Measurements from ENCODE around the gene CST8.
"Not testable (repeated sequence)": the region's sequence is repeated elsewhere in the genome, so short reads cannot be mapped to it uniquely, and the experiment has no call there.

CST8 gene

GRCh38 chr20:23459461-23460150 lies 31.3 kb upstream of the CST8 start:
- no peak for DNase-seq (ENCODE audit: extremely low read depth, insufficient read length)
- Histone ChIP-seq H3K27me3 (replicated peaks; ENCODE audit: control insufficient read depth, insufficient read depth, low read length) (no peaks in the 10 kb centered on the region), H3K4me3 (replicated peaks; ENCODE audit: low read depth, low read length) (no peak overlapping the region), H3K36me3 (ENCODE audit: control insufficient read depth, insufficient read depth, low read length) (no peaks in the 10 kb centered on the region)
- TF ChIP-seq CTCF (IDR thresholded peaks at IDR 0.05; ENCODE audit: insufficient read depth, low read length, poor library complexity, severe bottlenecking): no peak

DNA sequence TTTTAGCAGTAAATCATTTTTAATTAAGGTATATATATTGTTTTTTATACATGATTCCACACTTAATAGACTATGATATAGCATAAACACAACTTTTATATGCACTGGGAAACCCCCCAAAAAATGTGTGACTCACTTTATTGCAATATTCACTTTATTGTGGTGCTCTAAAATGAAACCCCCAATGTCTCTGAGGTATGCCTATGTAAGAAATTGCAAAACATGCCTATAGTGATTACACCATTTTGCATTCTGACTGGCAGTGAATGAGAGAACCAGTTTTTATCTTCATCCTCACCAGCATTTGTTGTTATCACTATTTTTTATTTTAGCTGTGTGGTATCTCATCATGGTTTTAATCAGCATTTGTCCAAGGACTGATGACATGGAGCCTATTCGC lies 29.7 kb upstream of the CST8 start:
- TF ChIP-seq CTCF (IDR thresholded peaks at IDR 0.05; ENCODE audit: insufficient read depth, low read length, poor library complexity, severe bottlenecking): no peak

DNA sequence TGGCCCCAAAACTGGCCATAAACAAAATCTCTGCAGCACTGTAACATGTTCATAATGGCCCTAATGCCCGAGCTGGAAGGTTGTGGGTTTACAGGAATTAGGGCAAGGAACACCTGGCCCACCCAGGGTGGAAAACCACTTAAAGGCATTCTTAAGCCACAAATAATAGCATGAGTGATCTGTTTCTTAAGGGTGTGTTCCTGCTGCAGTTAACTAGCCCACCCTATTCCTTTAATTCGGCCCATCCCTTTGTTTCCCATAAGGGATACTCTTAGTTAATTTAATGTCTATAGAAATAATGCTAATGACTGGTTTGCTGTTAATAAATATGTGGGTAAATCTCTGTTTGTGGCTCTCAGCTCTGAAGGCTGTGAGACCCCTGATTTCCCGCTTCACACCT lies 24.0 kb upstream of the CST8 start:
- not testable (repeated sequence) for H3K27me3 ChIP-seq (replicated peaks; ENCODE audit: control insufficient read depth, insufficient read depth, low read length); H3K4me3 ChIP-seq (replicated peaks; ENCODE audit: low read depth, low read length); H3K36me3 ChIP-seq (ENCODE audit: control insufficient read depth, insufficient read depth, low read length); DNase-seq (ENCODE audit: extremely low read depth, insufficient read length)

More for the DNA sequence above, 29.7 kb upstream of the CST8 start:
- no peaks in the 10 kb centered on the region for H3K36me3 ChIP-seq (ENCODE audit: control insufficient read depth, insufficient read depth, low read length)
- DNase-seq (ENCODE audit: extremely low read depth, insufficient read length): no peak
- H3K4me3 ChIP-seq (replicated peaks; ENCODE audit: low read depth, low read length): no peak overlapping the region
- H3K27me3 ChIP-seq (replicated peaks; ENCODE audit: control insufficient read depth, insufficient read depth, low read length): no peaks in the 10 kb centered on the region

- not testable (repeated sequence) for H3K36me3 ChIP-seq (ENCODE audit: control insufficient read depth, insufficient read depth, low read length); DNase-seq (ENCODE audit: extremely low read depth, insufficient read length); H3K4me3 ChIP-seq (replicated peaks; ENCODE audit: low read depth, low read length); H3K27me3 ChIP-seq (replicated peaks; ENCODE audit: control insufficient read depth, insufficient read depth, low read length)
Observed at GRCh38 chr20:23472306-23472705, 18.6 kb upstream of the CST8 start.

DNA sequence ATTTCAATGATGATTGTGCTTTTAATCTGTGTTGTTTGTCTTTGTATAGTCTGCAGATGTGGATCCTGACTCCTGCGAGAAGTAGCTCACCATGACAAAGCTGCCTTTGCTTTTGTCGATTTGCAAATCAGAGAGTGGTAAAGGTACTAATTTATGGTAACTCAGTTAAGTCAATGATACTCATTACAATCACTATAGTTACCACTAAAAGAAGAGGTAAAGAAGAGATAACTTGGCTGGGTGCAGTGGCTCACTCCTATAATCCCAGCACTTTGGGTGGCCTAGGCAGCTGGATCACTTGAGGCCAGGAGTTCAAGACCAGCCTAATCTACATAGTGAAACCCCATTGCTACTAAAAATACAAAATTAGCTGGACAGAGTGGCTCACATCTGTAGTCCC lies 17.6 kb upstream of the CST8 start:
- not testable (repeated sequence) for H3K4me3 ChIP-seq (replicated peaks; ENCODE audit: low read depth, low read length); H3K36me3 ChIP-seq (ENCODE audit: control insufficient read depth, insufficient read depth, low read length); DNase-seq (ENCODE audit: extremely low read depth, insufficient read length); H3K27me3 ChIP-seq (replicated peaks; ENCODE audit: control insufficient read depth, insufficient read depth, low read length)

DNA sequence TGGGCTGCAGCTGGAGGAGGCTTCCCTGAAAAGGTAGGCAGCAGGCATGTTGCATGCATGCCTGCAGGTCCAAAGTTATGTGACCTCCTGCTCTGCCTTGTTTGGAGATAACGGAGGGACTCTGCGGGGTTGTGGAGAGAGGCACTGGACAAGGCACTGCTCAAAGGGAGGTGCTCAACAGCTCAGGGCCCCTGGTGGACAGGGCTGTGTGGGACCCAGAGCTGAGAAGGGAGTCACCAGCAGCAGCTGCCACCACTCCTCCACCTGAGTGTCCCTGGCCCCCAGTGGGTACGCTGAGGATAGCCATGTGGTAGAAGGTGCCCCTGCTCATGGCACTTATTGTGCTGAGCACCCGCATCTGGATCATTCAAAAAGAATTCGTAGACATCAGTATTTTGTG lies 15.5 kb upstream of the CST8 start:
- Histone ChIP-seq H3K27me3 (replicated peaks; ENCODE audit: control insufficient read depth, insufficient read depth, low read length) (no peaks in the 10 kb centered on the region), H3K4me3 (replicated peaks; ENCODE audit: low read depth, low read length) (no peak overlapping the region), H3K36me3 (ENCODE audit: control insufficient read depth, insufficient read depth, low read length) (no peaks in the 10 kb centered on the region)
- no peak for DNase-seq (ENCODE audit: extremely low read depth, insufficient read length)
- no peak for TF ChIP-seq CTCF (IDR thresholded peaks at IDR 0.05; ENCODE audit: insufficient read depth, low read length, poor library complexity, severe bottlenecking)

- Histone ChIP-seq H3K4me3 (replicated peaks; ENCODE audit: low read depth, low read length) (no peak overlapping the region), H3K27me3 (replicated peaks; ENCODE audit: control insufficient read depth, insufficient read depth, low read length) (no peaks in the 10 kb centered on the region), H3K36me3 (ENCODE audit: control insufficient read depth, insufficient read depth, low read length) (no peaks in the 10 kb centered on the region)
- TF ChIP-seq CTCF (IDR thresholded peaks at IDR 0.05; ENCODE audit: insufficient read depth, low read length, poor library complexity, severe bottlenecking): no peak
- no peak for DNase-seq (ENCODE audit: extremely low read depth, insufficient read length)
Observed at GRCh38 chr20:23476015-23476754, 14.7 kb upstream of the CST8 start.
